DMS 273 (cell line): ENCODE measurements around the gene MAST4.
A peak's percentile ranks its signal among the peaks of the same experiment; 100 is the strongest.

Experiments used
- DNase-seq: peaks from one replicate; lab custom pipeline; 2025; ENCODE audit not compliant: unreplicated experiment; lab: John Stamatoyannopoulos, UW

The MAST4 gene

GRCh38 chr5:66603164-66603563 lies 7.0 kb downstream of the MAST4 start:
- DNase-seq, result no peak

- DNase-seq, result no peak
Observed at GRCh38 chr5:66603881-66604280, 7.7 kb downstream of the MAST4 start.

- DNase-seq, result no peak
Observed at GRCh38 chr5:66606713-66607112, 10.5 kb downstream of the MAST4 start.

GRCh38 chr5:66608501-66608900 lies 12.3 kb downstream of the MAST4 start:
- DNase-seq, result no peak

- no peak for DNase-seq
Observed at GRCh38 chr5:66609615-66610014, 13.4 kb downstream of the MAST4 start.

- DNase-seq, result no peak
Observed at GRCh38 chr5:66612226-66612625, 16.0 kb downstream of the MAST4 start.

GRCh38 chr5:66615136-66615535 lies 18.9 kb downstream of the MAST4 start:
- DNase-seq, result no peak

GRCh38 chr5:66615894-66616293 lies 19.7 kb downstream of the MAST4 start:
- DNase-seq, result no peak

- DNase-seq, result no peak
Observed at GRCh38 chr5:66616520-66617225, 20.5 kb downstream of the MAST4 start.

GRCh38 chr5:66617226-66617861 lies 21.2 kb downstream of the MAST4 start:
- no peak for DNase-seq

GRCh38 chr5:66617991-66618768 lies 22.0 kb downstream of the MAST4 start:
- no peak for DNase-seq

- no peak for DNase-seq
Observed at GRCh38 chr5:66620711-66621110, 24.5 kb downstream of the MAST4 start.

GRCh38 chr5:66621146-66621545 lies 25.0 kb downstream of the MAST4 start:
- no peak for DNase-seq

GRCh38 chr5:66621736-66622135 lies 25.5 kb downstream of the MAST4 start:
- DNase-seq, result no peak

- no peak for DNase-seq
Observed at GRCh38 chr5:66628561-66628960, 32.4 kb downstream of the MAST4 start.

GRCh38 chr5:66629446-66629845 lies 33.3 kb downstream of the MAST4 start:
- DNase-seq, result no peak

GRCh38 chr5:66633754-66634153 lies 37.6 kb downstream of the MAST4 start:
- DNase-seq, result peak; percentile 49

GRCh38 chr5:66634601-66635000 lies 38.4 kb downstream of the MAST4 start:
- no peak for DNase-seq

GRCh38 chr5:66637994-66638393 lies 41.8 kb downstream of the MAST4 start:
- DNase-seq, result no peak

GRCh38 chr5:66639037-66639436 lies 42.8 kb downstream of the MAST4 start:
- DNase-seq, result no peak

- DNase-seq, result no peak
Observed at GRCh38 chr5:66642538-66642937, 46.3 kb downstream of the MAST4 start.

GRCh38 chr5:66643387-66643786 lies 47.2 kb downstream of the MAST4 start:
- DNase-seq, result no peak
